HCT116 (cell line): ENCODE results near the gene ZNF80.

Experiments used
- CBX3 ChIP-seq: IDR thresholded peaks from 2 replicates; pipeline ENCODE4 v1.6.1; 2012; ENCODE audit warnings: low read depth
- EZH2 ChIP-seq: fragments of 200-600 bp; sonication (generic); IDR thresholded peaks from 2 replicates; pipeline ENCODE4 v1.6.1; 2017; ENCODE audit warnings: antibody characterized with exemption, mixed run types
- POLR2A ChIP-seq: IDR thresholded peaks from 2 replicates; pipeline ENCODE4 v1.7.0; 2011; ENCODE audit warnings: borderline replicate concordance; ENCODE audit not compliant: insufficient read depth, insufficient read length; ENCODE audit errors: extremely low read depth
- RAD21 ChIP-seq: IDR thresholded peaks from 2 replicates; pipeline ENCODE4 v1.6.1; 2012; ENCODE audit warnings: low read depth, mild to moderate bottlenecking
- TF ChIP-seq, protein P1 (sequence below), 3 experiments: fragments of 200-600 bp in 1 of 3; sonication (generic) in 1 of 3; IDR thresholded peaks in 2 of 3; conservative IDR thresholded peaks in 1 of 3; 2 replicates each; pipeline ENCODE4 v1.5.1; 2012 to 2017; ENCODE audit warnings: low read depth in 2 of 3, low read length in 2 of 3, antibody characterized with exemption in 1 of 3, borderline replicate concordance in 1 of 3, control low read depth in 1 of 3, mild to moderate bottlenecking in 1 of 3, mixed read lengths in 1 of 3, mixed run types in 1 of 3, moderate library complexity in 1 of 3; ENCODE audit not compliant: insufficient read depth in 1 of 3

DNA sequence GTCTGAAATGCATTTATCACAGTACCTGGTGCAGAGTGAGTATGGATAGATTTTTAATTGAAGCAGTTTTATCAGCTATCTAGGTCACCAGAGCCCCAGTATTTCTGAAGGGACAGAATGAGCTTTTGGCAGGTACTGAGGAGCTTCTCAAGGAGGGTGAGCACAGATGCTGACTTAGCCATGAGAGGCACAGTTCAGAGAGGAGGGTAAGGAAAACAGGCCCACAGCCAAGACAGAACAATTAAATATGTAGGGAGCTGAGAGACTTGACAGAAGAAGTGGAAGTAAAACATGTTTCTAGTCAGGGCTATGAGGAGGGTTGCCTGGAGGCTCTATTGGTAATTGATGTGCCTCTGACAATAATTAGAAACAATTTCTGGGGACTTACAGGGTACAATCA lies 20.1 kb downstream of the ZNF80 start:
- TF ChIP-seq EZH2 (no peak), CBX3 (no peak), POLR2A (no peak), RAD21 (no peak)
- TF ChIP-seq, protein P1, sequence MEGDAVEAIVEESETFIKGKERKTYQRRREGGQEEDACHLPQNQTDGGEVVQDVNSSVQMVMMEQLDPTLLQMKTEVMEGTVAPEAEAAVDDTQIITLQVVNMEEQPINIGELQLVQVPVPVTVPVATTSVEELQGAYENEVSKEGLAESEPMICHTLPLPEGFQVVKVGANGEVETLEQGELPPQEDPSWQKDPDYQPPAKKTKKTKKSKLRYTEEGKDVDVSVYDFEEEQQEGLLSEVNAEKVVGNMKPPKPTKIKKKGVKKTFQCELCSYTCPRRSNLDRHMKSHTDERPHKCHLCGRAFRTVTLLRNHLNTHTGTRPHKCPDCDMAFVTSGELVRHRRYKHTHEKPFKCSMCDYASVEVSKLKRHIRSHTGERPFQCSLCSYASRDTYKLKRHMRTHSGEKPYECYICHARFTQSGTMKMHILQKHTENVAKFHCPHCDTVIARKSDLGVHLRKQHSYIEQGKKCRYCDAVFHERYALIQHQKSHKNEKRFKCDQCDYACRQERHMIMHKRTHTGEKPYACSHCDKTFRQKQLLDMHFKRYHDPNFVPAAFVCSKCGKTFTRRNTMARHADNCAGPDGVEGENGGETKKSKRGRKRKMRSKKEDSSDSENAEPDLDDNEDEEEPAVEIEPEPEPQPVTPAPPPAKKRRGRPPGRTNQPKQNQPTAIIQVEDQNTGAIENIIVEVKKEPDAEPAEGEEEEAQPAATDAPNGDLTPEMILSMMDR (IDR thresholded peaks at IDR 0.05 in 2 of 3, conservative IDR thresholded peaks at IDR 0.05 in 1 of 3; ENCODE audit: borderline replicate concordance in 1 of 3, insufficient read depth in 1 of 3, low read depth in 2 of 3, low read length in 2 of 3), result no peak
